ENCODE measurements around the gene NPHS1.
"Not testable (repeated sequence)": the region's sequence is repeated elsewhere in the genome, so short reads cannot be mapped to it uniquely, and the experiment has no call there.

The NPHS1 gene

DNA sequence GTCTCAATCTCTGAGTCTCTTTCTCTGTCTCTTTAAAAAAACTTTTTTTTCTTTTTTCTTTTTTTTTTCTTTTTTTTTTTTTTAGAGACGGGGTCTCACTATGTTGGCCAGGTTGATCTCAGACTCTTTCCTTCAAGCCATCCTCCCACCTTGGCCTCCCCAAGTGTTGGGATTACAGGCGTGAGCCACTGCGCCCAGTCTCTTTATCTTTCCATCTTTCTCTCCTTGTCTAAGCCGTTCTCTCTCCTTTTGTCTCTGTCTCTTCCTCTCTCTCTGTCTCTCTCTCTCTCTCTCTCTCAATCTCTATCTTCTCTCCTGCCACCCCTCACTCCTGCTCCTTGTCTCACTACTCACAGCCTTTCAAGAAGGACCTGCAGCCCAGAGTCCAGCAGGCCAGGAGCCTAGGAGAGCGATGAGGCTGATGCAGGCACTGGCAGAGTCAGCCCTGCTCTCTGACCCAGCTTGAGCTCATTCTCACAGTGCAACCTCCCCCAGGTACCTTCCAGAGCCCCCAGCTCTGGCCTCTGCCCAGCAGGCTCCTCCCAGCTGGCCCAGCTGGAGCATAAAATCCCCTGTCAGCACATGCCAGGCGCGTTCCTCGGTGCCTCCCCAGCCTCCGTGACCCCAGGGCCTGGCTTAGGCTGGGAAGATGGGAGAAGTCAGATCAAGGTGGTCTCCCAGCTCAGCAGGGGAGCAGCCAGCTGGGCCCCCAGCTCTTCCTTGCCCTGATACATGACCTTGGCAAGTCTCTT, at the start of gene NPHS1:
TSS of gene NPHS1 (minus strand) at position 476 of the 752 bp plus-strand sequence. CDS start 667 bp downstream, outside the sequence.
- in situ Hi-C loops (cut with MboI; ENCODE audit: low sequenced_read_pairs) = no loop called here

- in situ Hi-C loops (cut with MboI; ENCODE audit: low sequenced_read_pairs) = no loop called here
Observed at GRCh38 chr19:35901055-35901644, 48.8 kb upstream of the NPHS1 start.

DNA sequence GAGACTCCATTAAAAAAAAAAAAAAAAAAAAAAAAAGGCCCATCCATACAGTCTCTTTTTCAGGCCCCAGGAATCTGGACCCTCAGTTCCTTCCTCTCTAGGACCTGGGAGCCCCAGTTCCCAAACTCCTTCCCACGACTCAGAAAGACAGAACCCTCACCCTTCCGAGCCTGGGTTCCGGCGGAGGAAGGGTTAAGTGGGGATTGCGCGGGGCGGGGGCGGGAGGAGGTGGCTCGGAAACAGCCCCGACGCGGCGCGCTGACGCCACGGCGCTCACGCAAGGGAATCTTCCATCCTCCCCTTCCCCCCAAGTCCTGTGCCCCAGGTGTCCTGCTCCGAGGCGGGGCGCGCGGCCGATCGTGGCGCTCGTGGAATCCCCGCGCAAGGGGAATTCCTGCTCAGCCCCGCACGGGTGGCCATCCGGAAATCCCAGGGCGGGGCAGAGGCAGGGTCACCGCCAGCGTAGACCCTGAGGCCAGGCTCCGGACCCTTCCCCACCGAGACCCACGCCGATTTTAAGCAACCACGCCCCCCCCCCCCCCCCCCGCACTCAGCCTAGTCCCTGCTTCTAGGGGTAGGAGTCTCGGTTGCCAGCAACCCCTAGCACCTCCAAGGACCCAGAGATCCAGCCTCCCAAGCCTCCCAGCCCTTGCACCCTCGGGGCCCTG, 47.4 kb upstream of the NPHS1 start:
- in situ Hi-C loops (cut with MboI; ENCODE audit: low sequenced_read_pairs) = no loop called here

DNA sequence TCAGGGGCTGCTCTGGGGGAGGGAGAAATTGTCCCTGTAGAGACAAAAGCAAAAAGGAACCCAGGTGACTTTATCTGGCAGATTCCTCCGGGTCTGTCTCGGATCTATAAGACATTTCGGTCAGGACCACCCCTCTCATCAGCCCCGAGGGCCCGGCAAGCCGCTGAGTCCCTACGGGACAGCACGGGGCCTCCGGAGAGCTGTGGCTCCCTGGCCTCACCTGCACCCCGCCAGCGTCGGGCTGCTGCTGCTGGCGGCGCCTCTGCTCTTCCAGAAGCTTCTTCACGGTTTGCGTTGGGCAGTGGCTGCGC, 46.1 kb upstream of the NPHS1 start:
- in situ Hi-C loops (cut with MboI; ENCODE audit: low sequenced_read_pairs) = no loop called here

DNA sequence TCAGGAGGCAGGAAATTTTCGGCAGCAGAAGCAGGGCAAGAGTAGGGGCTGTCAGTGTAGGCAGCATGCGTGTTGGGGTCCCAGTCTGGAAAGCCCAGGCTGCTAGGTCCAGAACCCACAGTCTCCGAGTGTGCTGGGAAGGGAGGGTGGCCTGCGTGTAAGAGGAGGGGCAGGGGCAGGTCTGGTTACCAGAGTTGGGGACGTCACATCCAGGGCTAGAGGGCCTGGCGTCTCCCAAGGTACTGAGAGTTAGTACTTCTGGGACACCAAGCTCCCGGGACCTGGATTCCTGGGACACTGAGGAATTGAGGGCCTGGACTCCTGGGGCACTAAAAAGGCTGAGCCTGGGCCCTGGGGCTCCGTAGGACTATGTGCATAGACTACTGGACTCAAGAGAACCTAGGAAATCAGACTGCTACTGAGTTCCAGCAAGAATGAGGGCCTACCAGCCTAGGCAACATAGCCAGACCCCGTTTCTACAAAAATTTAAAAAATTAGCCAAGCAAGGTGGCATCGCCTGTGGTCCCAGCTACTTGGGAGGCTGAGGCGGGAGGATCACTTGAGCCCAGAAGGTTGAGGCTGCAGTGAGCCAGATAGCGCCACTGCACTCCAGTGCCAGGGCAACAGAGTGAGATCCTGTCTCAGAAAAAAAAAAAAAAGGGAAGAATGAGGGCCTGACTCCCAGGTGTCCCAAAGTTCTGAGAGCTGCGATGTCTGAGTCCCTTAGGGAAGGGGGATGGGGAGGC, 45.6 kb upstream of the NPHS1 start:
- in situ Hi-C loops (cut with MboI; ENCODE audit: low sequenced_read_pairs) = no loop called here

- in situ Hi-C loops (cut with MboI; ENCODE audit: low sequenced_read_pairs) = no loop called here
Observed at GRCh38 chr19:35896643-35897040, 44.3 kb upstream of the NPHS1 start.

GRCh38 chr19:35895911-35896642, 43.8 kb upstream of the NPHS1 start:
- in situ Hi-C loops (cut with MboI; ENCODE audit: low sequenced_read_pairs) = no loop called here

DNA sequence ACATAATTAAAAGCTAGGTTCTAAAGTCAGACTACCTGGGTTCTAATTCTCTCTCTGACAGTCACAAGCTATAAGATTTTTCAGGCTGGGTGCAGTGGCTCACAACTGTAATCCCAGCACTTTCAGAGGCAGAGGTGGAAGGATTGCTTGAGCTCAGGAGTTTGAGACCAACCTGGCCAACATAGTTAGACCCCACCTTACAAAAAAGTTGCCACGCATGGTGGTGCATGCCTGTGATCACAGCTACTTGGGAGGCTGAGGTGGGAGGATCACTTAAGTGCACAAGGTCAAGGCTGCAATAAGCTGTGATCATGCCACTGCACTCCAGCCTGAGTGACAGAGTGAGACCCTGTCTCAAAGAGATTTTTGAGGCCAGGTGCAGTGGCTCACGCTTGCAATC, 42.0 kb upstream of the NPHS1 start:
- in situ Hi-C loops (cut with MboI; ENCODE audit: low sequenced_read_pairs) = no loop called here

DNA sequence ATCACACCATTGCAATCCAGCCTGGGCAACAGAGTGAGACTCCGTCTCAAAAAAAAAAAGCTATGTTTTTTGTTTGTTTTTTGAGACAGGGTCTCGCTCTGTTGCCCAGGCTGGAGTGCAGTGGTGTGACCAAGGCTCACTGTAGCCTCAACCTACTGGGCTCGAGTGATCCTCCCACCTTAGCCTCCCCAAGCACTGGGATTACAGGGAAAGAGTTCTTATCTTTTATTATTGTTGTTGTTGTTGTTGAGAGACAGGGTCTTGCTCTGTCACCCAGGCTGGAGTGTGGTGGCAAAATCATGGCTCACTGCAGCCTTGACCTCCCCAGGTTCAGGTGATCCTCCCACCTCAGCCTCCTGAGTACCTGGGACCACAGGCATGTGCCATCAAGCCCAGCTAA, 39.5 kb upstream of the NPHS1 start:
- in situ Hi-C loops (cut with MboI; ENCODE audit: low sequenced_read_pairs) = not testable (repeated sequence)

DNA sequence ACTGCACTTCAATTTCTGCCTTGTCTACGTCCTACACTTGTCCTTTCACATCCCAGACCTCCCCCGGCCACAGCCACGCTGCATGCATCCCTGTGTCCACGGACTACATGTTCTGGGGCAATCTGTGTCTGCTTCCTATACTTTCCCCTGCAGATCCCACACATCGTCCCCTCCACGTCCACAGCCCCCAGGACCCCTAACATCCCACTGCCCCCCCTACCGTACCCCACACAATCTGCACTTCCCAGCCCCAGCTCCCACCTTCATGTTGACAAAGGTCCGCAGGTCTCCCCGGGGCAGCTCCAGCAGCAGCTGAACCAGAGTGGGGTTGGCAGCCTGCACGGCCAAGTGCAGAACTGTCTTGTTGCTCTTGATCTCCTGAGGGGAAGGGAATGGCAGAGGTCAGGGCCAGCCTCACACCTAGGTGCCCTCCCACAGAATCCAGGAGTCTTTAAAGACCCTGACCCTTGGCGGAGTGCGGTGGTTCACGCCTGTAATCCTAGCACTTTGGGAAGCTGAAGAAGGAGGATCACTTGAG, 37.9 kb upstream of the NPHS1 start:
- in situ Hi-C loops (cut with MboI; ENCODE audit: low sequenced_read_pairs) = no loop called here

DNA sequence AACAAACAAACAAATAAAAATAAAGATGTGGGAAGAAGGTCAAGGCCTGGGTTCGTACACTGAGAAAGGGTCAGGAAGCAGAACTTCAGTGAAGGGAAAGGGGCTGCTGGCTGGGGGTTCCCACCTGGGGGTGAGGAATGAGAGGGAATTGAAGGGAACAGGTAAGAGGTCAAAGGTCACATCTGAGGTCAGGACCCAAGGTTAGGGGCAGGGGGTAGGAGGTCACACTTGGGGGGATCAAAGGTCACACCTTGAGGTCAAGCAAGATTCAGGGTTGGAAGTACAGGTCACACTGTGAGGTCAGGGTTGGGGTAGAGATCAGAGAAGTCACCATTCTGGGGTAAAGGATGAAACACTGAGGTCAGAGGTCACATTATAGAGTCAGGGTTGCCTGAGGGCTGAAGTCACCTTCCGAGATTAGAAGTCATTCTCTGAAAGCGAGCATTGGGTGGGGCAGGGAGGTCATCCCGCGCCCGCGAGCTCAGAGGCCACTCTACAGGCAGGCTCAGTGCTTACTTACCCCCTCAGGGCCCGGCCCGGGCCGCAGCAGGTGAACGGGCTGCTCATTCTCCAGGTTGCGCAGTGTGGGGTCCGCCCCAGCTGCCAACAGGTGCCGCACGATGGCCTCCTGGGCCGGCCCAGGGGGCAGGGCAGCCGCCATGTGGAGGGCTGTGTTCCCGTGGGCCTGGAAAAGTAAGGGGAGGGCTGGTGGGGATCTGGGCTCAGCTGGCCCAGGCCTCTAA, 37.2 kb upstream of the NPHS1 start:
- in situ Hi-C loops (cut with MboI; ENCODE audit: low sequenced_read_pairs) = loop anchor here (5.0 kb wide), 1 partner anchor 43 kb away; no protein-coding TSS in a partner anchor

DNA sequence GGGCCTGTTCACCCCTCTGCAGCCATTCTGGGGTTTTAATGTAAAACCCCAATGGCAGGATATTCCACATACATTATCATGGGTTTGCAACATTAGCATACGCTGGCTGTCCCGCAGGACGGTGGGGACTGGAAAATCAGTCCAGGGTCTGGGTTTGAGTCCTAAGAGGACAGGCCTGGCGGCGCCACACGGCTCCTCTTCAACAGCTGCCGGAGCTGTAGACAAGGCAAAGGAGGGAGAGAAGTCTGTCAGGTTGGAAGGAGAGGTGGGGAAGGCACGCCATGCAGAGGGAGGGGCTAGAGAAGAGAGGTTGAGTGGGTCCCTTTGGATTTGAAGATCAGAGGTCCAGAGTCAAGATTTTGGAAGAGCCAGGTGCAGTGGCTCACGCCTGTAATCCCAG, 36.1 kb upstream of the NPHS1 start:
- in situ Hi-C loops (cut with MboI; ENCODE audit: low sequenced_read_pairs) = loop anchor here (5.0 kb wide), 1 partner anchor 44 kb away; no protein-coding TSS in a partner anchor

- in situ Hi-C loops (cut with MboI; ENCODE audit: low sequenced_read_pairs) = loop anchor here (5.0 kb wide), 1 partner anchor 45 kb away; no protein-coding TSS in a partner anchor
Observed at GRCh38 chr19:35887197-35887596, 34.9 kb upstream of the NPHS1 start.

- in situ Hi-C loops (cut with MboI; ENCODE audit: low sequenced_read_pairs) = loop anchor here (5.0 kb wide), 1 partner anchor 46 kb away; no protein-coding TSS in a partner anchor
Observed at GRCh38 chr19:35885904-35886303, 33.6 kb upstream of the NPHS1 start.

- in situ Hi-C loops (cut with MboI; ENCODE audit: low sequenced_read_pairs) = loop anchor here (5.0 kb wide), 1 partner anchor 47 kb away; no protein-coding TSS in a partner anchor
Observed at GRCh38 chr19:35885225-35885738, 33.0 kb upstream of the NPHS1 start.

- in situ Hi-C loops (cut with MboI; ENCODE audit: low sequenced_read_pairs) = no loop called here
Observed at GRCh38 chr19:35883882-35884281, 31.6 kb upstream of the NPHS1 start.

GRCh38 chr19:35882114-35882832, 30.0 kb upstream of the NPHS1 start:
- in situ Hi-C loops (cut with MboI; ENCODE audit: low sequenced_read_pairs) = no loop called here

- in situ Hi-C loops (cut with MboI; ENCODE audit: low sequenced_read_pairs) = no loop called here
Observed at GRCh38 chr19:35879770-35880317, 27.5 kb upstream of the NPHS1 start.
